ENCODE results near the gene SHLD3.
"Not testable (repeated sequence)": the region's sequence is repeated elsewhere in the genome, so short reads cannot be mapped to it uniquely, and the experiment has no call there.

SHLD3 gene

GRCh38 chr5:65676056-65676455, 51.2 kb downstream of the SHLD3 start:
- DNase-seq (ENCODE audit: low read depth in 3 of 3, low spot score in 1 of 3) = not testable (repeated sequence)

Measured in stimulated activated CD4-positive, alpha-beta T cell treated with anti-CD3 and anti-CD28 coated beads, TNF-alpha, amount 100 ng/mL, for 1 hour (primary cell).